LNCaP clone FGC (cell line): Measurements from ENCODE around the gene RAMP3.

Experiments used
- DNase-seq: peaks from one replicate; pipeline ENCODE4 v3.0.0-alpha.2; 2011; ENCODE audit warnings: low read depth
- H3K4me3 ChIP-seq: 2 replicates; pipeline ENCODE4 v1.5.1; 2011; ENCODE audit warnings: mild to moderate bottlenecking, low read depth, low read length, control low read depth
- CTCF ChIP-seq: IDR thresholded peaks from 2 replicates; pipeline ENCODE4 v1.5.1; 2012; ENCODE audit warnings: mild to moderate bottlenecking; ENCODE audit not compliant: control insufficient read depth, insufficient read depth; ENCODE audit errors: extremely low read depth

The RAMP3 gene

GRCh38 chr7:45184326-45185027 is 26.9 kb downstream of the RAMP3 start:
- H3K4me3 ChIP-seq = no peak overlapping the region
- DNase-seq = no peak
- no peak for TF ChIP-seq CTCF

GRCh38 chr7:45185028-45185863 is 27.7 kb downstream of the RAMP3 start:
- no peak for DNase-seq
- H3K4me3 ChIP-seq = no peak overlapping the region
- no peak for TF ChIP-seq CTCF

- no peak for TF ChIP-seq CTCF
- no peak overlapping the region for H3K4me3 ChIP-seq
- DNase-seq = no peak
Measured at GRCh38 chr7:45185864-45186250, 28.3 kb downstream of the RAMP3 start.

GRCh38 chr7:45186261-45186813 is 28.7 kb downstream of the RAMP3 start:
- no peak for DNase-seq
- no peak for TF ChIP-seq CTCF
- no peak overlapping the region for H3K4me3 ChIP-seq

GRCh38 chr7:45187089-45187945 is 29.7 kb downstream of the RAMP3 start:
- no peak for DNase-seq
- H3K4me3 ChIP-seq = no peak overlapping the region
- TF ChIP-seq CTCF = no peak

GRCh38 chr7:45187946-45188411 is 30.4 kb downstream of the RAMP3 start:
- DNase-seq = no peak
- no peak for TF ChIP-seq CTCF
- no peak overlapping the region for H3K4me3 ChIP-seq
